Gastrocnemius medialis (tissue), 4 donors: ENCODE results near the gene ELAPOR1. TPM values are rescaled to one million over a fixed set of nuclear protein-coding genes. Genes with fewer than 3 reads are reported as not detected.

Source experiments
- ATAC-seq, 2 donors: fragments of 150-250 bp; one replicate each; pipeline ENCODE4 v1.9.1; 2016
- DNase-seq, 2 donors: peaks; one replicate each; pipeline ENCODE4 v3.0.0-alpha.2; 2019
- H3K27ac ChIP-seq, 4 donors: fragments of 200-600 bp; sonication (generic); 1 replicate in 1 of 4; 2 replicates in 3 of 4; pipeline ENCODE4 v1.5.1; 2016 to 2018; ENCODE audit warnings: mild to moderate bottlenecking in 2 of 4, moderate library complexity in 1 of 4
- H3K27me3 ChIP-seq, 3 donors: fragments of 200-600 bp; sonication (generic) in 2 of 3; 1 replicate in 1 of 3; 2 replicates in 2 of 3; pipeline versions ENCODE4 v1.5.1 to v1.6.0; 2016 to 2019; ENCODE audit warnings: mild to moderate bottlenecking in 1 of 3, moderate library complexity in 1 of 3
- H3K36me3 ChIP-seq, 2 donors: fragments of 200-600 bp; sonication (generic) in 1 of 2; one replicate each; pipeline ENCODE4 v1.5.1; 2017 to 2018
- H3K4me1 ChIP-seq, 2 donors: fragments of 200-600 bp; sonication (generic) in 1 of 2; one replicate each; pipeline ENCODE4 v1.5.1; 2016 to 2017; ENCODE audit warnings: mild to moderate bottlenecking in 2 of 2
- H3K4me3 ChIP-seq, 4 donors: fragments of 200-600 bp; sonication (generic) in 3 of 4; 1 replicate in 1 of 4; 2 replicates in 3 of 4; pipeline ENCODE4 v1.5.1; 2016 to 2019; ENCODE audit warnings: mild to moderate bottlenecking in 2 of 4
- H3K9me3 ChIP-seq, 3 donors: fragments of 200-600 bp; sonication (generic) in 2 of 3; 1 replicate in 1 of 3; 2 replicates in 2 of 3; pipeline ENCODE4 v1.5.1; 2016 to 2019
- POLR2A ChIP-seq, 2 donors: fragments of 450-650 bp; IDR thresholded peaks; one replicate each; pipeline ENCODE4 v1.6.1; 2017; ENCODE audit warnings: antibody characterized with exemption in 2 of 2, mild to moderate bottlenecking in 2 of 2, moderate library complexity in 2 of 2
- in situ Hi-C, 4 donors: fragments of 200-750 bp; cut with MboI; loops; one replicate each; pipeline versions ENCODE4 v1.15.0 to v1.8.0; 2017; ENCODE audit warnings: low sequenced_read_pairs in 4 of 4
- intact Hi-C: fragments of 100-400 bp; cut with DNase I; formaldehyde crosslinking; loops from one replicate; pipeline ENCODE4 v1.15.1; 2023; ENCODE audit warnings: low total_unique reads
- total RNA-seq, 4 donors: library from RNA; depleted of rRNA; stranded (reverse); fragments of >200 nt; gene quantifications; one replicate each; pipeline versions ENCODE4 v1.1.0 to v1.2.3, GENCODE V29; 2016
- TF ChIP-seq, protein P1 (sequence below), 5 experiments: fragments of 450-650 bp in 3 of 5; fragments of 200-600 bp in 2 of 5; sonication (generic) in 2 of 5; IDR thresholded peaks in 4 of 5; conservative IDR thresholded peaks in 1 of 5; 1 replicate in 4 of 5; 2 replicates in 1 of 5; pipeline ENCODE4 v1.5.1; 2016 to 2019; ENCODE audit warnings: antibody characterized with exemption in 5 of 5, mild to moderate bottlenecking in 3 of 5, moderate library complexity in 3 of 5

ELAPOR1 gene
- total RNA-seq, 4 donors from 2014 or later, result 0.17 TPM; not detected in 3

GRCh38 chr1:109090196-109091077 is 23.5 kb upstream of the ELAPOR1 start, which contains the start of gene TMEM167B:
Gene TMEM167B (plus strand): TSS chr1:109090764. CDS start chr1:109090873, 109 bp downstream.
- peaks cover 0 to 24% of the 10 kb centered on the region in 2 donors for H3K36me3 ChIP-seq
- peak within 1 kb of the TSS; percentile 93 to 98 (median 94) for H3K27ac ChIP-seq
- peak within 1 kb of the TSS; percentile 75 to 89 (median 80) for H3K4me3 ChIP-seq
- H3K27me3 ChIP-seq, result no peaks in the 10 kb centered on the region
- peaks cover 30 to 41% of the 10 kb centered on the region in 2 donors for H3K4me1 ChIP-seq
- intact Hi-C loops (loop anchor here (1.0 to 10.0 kb wide), 3 partner anchors 10 to 346 kb away; partner anchors contain the start of genes STXBP3 and WDR47), in situ Hi-C loops (loop anchor here in 1 of 4 donors (10.0 kb wide), 1 partner anchor 126 kb away; the partner anchor contains the start of gene CLCC1)
- ATAC-seq, result peak; percentile 94 to 98
- DNase-seq, result peak; percentile 92 to 94
- H3K9me3 ChIP-seq, result no peaks in the 10 kb centered on the region
- TF ChIP-seq, protein P1, sequence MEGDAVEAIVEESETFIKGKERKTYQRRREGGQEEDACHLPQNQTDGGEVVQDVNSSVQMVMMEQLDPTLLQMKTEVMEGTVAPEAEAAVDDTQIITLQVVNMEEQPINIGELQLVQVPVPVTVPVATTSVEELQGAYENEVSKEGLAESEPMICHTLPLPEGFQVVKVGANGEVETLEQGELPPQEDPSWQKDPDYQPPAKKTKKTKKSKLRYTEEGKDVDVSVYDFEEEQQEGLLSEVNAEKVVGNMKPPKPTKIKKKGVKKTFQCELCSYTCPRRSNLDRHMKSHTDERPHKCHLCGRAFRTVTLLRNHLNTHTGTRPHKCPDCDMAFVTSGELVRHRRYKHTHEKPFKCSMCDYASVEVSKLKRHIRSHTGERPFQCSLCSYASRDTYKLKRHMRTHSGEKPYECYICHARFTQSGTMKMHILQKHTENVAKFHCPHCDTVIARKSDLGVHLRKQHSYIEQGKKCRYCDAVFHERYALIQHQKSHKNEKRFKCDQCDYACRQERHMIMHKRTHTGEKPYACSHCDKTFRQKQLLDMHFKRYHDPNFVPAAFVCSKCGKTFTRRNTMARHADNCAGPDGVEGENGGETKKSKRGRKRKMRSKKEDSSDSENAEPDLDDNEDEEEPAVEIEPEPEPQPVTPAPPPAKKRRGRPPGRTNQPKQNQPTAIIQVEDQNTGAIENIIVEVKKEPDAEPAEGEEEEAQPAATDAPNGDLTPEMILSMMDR (IDR thresholded peaks at IDR 0.05 in 4 of 5, conservative IDR thresholded peaks at IDR 0.05 in 1 of 5), result peak in 3 of 5 experiments; percentile 5 to 11 (median 11)
- peak; percentile 75 to 87 for TF ChIP-seq POLR2A (IDR thresholded peaks at IDR 0.05)

DNA sequence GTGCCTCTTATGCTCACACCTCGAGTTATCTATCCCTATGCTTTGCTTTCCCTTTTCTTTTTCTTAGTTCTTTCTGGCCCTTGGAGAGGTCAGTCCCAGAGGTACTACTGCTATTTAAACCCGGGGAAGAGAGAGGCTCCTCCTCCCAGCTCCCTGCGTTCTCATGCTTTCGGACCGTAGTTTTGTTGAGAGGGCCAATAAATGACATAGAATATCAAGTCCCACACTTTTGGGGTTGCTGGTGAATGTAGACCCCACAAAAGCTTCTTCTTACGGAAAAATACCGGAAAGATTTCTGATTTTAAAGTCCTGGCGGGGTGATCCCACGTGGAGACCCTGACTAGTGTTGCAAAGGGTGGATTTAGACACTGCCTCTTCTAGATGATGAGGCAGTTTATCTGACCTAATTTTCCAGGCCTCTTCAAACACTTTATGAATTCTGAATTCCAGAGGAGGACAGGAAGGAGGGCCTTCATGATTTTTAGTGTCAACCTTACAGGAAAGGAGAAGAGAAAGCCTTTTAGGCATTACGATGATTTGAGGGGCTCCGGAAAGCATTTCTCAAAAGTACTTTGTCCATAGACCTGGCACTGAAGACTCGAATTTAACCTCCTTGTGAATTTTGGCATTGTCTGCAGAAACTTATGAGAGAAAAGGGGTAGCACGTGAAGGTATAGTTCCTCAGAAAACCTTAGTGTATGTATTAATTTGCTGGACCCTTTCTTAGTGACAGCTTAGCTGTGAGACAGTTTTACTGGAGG is 22.7 kb upstream of the ELAPOR1 start:
- Histone ChIP-seq H3K4me3 (peak overlapping the region; percentile 75 to 89 (median 80)), H3K27ac (peak overlapping the region; percentile 93 to 98 (median 94)), H3K9me3 (no peaks in the 10 kb centered on the region), H3K27me3 (no peaks in the 10 kb centered on the region), H3K36me3 (peaks cover 0 to 29% of the 10 kb centered on the region in 2 donors), H3K4me1 (peaks cover 37 to 48% of the 10 kb centered on the region in 2 donors)
- in situ Hi-C loops (loop anchor here in 1 of 4 donors (10.0 kb wide), 1 partner anchor 126 kb away; the partner anchor contains the start of gene CLCC1), intact Hi-C loops (loop anchor here (2.0 to 10.0 kb wide), 2 partner anchors 48 to 346 kb away; partner anchors contain the start of genes STXBP3 and WDR47)
- TF ChIP-seq POLR2A (IDR thresholded peaks at IDR 0.05), result no peak
- TF ChIP-seq, protein P1 (IDR thresholded peaks at IDR 0.05 in 4 of 5, conservative IDR thresholded peaks at IDR 0.05 in 1 of 5), result no peak
- DNase-seq (peak in 1 of 2 donors; percentile 38), ATAC-seq (peak; percentile 70 to 76)

DNA sequence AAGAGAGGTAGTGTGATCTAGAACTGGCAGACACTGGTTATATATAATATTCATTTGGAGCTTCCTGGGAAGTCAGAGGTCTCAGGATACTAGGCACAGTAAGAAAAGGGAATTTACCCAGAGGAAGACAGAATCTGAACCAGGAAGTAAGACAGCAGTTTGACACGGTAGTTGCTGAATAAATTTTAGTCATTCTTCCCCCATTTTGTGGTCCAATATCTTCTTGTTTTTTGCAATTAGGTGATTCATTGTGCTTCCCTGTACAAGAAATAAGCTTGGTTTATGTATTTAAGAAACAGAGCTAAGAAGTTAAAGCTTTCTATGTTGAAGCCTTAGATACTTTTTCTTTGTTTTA is 22.1 kb upstream of the ELAPOR1 start:
- Histone ChIP-seq H3K4me1 (peaks cover 42 to 51% of the 10 kb centered on the region in 2 donors), H3K9me3 (no peaks in the 10 kb centered on the region), H3K4me3 (peak overlapping the region; percentile 75 to 89 (median 80)), H3K36me3 (peaks cover 0 to 30% of the 10 kb centered on the region in 2 donors), H3K27me3 (no peaks in the 10 kb centered on the region), H3K27ac (peak overlapping the region; percentile 93 to 98 (median 94))
- ATAC-seq, result no peak
- DNase-seq, result no peak
- no peak for TF ChIP-seq POLR2A (IDR thresholded peaks at IDR 0.05)
- TF ChIP-seq, protein P1 (IDR thresholded peaks at IDR 0.05 in 4 of 5, conservative IDR thresholded peaks at IDR 0.05 in 1 of 5), result no peak
- intact Hi-C loops, result loop anchor here (2.0 to 10.0 kb wide), 2 partner anchors 49 to 347 kb away; partner anchors contain the start of genes STXBP3 and WDR47
- in situ Hi-C loops, result loop anchor here in 1 of 4 donors (10.0 kb wide), 1 partner anchor 127 kb away; the partner anchor contains the start of gene CLCC1

DNA sequence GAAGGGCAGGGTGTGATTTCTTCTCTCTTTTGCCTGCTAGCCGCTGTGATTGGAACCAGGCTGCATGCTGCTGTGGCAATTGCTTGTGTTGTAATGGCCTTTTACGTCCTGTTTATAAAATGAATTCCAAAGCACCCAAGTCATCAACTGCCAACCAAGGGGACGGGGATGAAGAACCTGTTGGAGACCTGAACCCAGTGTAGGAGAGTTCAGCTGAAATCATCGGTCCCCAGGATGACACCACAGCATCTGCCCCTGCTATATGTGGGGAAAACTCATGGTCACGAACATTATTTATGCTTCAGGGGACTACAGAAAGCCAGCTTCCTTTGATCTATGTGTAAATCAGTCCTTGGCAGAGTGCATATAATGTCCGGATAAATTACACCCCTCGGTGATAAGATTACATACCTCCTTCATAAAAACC is 19.5 kb upstream of the ELAPOR1 start:
- H3K36me3 ChIP-seq, result peaks cover 0 to 30% of the 10 kb centered on the region in 2 donors
- no peaks in the 10 kb centered on the region for H3K9me3 ChIP-seq
- intact Hi-C loops, result loop anchor here (10.0 kb wide), 1 partner anchor 350 kb away; the partner anchor contains the start of gene STXBP3

More for the DNA sequence above, 19.5 kb upstream of the ELAPOR1 start:
- DNase-seq (no peak), ATAC-seq (no peak)
- in situ Hi-C loops, result loop anchor here in 1 of 4 donors (10.0 kb wide), 1 partner anchor 130 kb away; the partner anchor contains the start of gene CLCC1
- H3K27me3 ChIP-seq, result no peaks in the 10 kb centered on the region
- no peak overlapping the region for H3K4me3 ChIP-seq
- H3K27ac ChIP-seq, result peak overlapping the region; percentile 15 to 69 (median 30)
- no peak for TF ChIP-seq POLR2A (IDR thresholded peaks at IDR 0.05)
- TF ChIP-seq, protein P1 (IDR thresholded peaks at IDR 0.05 in 4 of 5, conservative IDR thresholded peaks at IDR 0.05 in 1 of 5), result no peak
- H3K4me1 ChIP-seq, result peaks cover 44 to 51% of the 10 kb centered on the region in 2 donors
